G401.6 (cell line): Measurements from ENCODE around the gene MAB21L3.

Experiments used
- FAIRE-seq: peaks from 2 replicates; lab custom pipeline; 2012; peaks lifted over from hg19 to GRCh38; lab: Jason Lieb, UNC

The MAB21L3 gene

GRCh38 chr1:116166011-116166571 lies 54.9 kb downstream of the MAB21L3 start:
- no peak for FAIRE-seq

- no peak for FAIRE-seq
Measured at GRCh38 chr1:116166655-116167054, 55.5 kb downstream of the MAB21L3 start.

GRCh38 chr1:116167625-116168276 lies 56.6 kb downstream of the MAB21L3 start:
- no peak for FAIRE-seq

GRCh38 chr1:116168277-116169032 lies 57.3 kb downstream of the MAB21L3 start:
- no peak for FAIRE-seq

- no peak for FAIRE-seq
Measured at GRCh38 chr1:116169898-116170297, 58.7 kb downstream of the MAB21L3 start.

GRCh38 chr1:116170721-116171589 lies 59.8 kb downstream of the MAB21L3 start:
- no peak for FAIRE-seq

- FAIRE-seq = no peak
Measured at GRCh38 chr1:116172666-116173065, 61.5 kb downstream of the MAB21L3 start.

- no peak for FAIRE-seq
Measured at GRCh38 chr1:116175611-116176010, 64.4 kb downstream of the MAB21L3 start.

GRCh38 chr1:116176306-116176789 lies 65.1 kb downstream of the MAB21L3 start:
- FAIRE-seq = no peak

GRCh38 chr1:116177861-116178260 lies 66.7 kb downstream of the MAB21L3 start:
- no peak for FAIRE-seq

- no peak for FAIRE-seq
Measured at GRCh38 chr1:116178837-116179236, 67.6 kb downstream of the MAB21L3 start.

GRCh38 chr1:116179419-116179818 lies 68.2 kb downstream of the MAB21L3 start:
- FAIRE-seq = no peak

GRCh38 chr1:116179964-116180363 lies 68.8 kb downstream of the MAB21L3 start:
- FAIRE-seq = no peak

- FAIRE-seq = no peak
Measured at GRCh38 chr1:116182019-116182714, 71.0 kb downstream of the MAB21L3 start.
